ENCODE results near the gene LAMB4. TPM values are rescaled to one million over a fixed set of nuclear protein-coding genes. Genes with fewer than 3 reads are reported as not detected.

Gene LAMB4
- polyA plus RNA-seq, 1 of the 3 experiments (the other 2 are of a cell fraction): 0.36 TPM

- TF ChIP-seq TCF12 (IDR thresholded peaks at IDR 0.05) (peak; percentile 17; the same call in 1 of the 2 replicates), RXRA (IDR thresholded peaks at IDR 0.05; ENCODE audit: borderline replicate concordance, low read depth) (peak; percentile 24; the same call in 1 of the 2 replicates), TEAD4 (IDR thresholded peaks at IDR 0.05; ENCODE audit: borderline replicate concordance, insufficient read depth) (no peak)
- no peak for DNase-seq
- Histone ChIP-seq H3K4me2 (no peak overlapping the region), H3K27me3 (ENCODE audit: insufficient read depth) (no peaks in the 10 kb centered on the region), H3K4me3 (ENCODE audit: low read depth in 2 of 2, low read length in 1 of 2) (no peak overlapping the region), H3K79me2 (ENCODE audit: insufficient read depth) (no peaks in the 10 kb centered on the region), H3K9me2 (no peaks in the 10 kb centered on the region), H3K36me3 (replicated peaks in 1 of 2; ENCODE audit: control insufficient read depth in 1 of 2, insufficient read depth in 2 of 2, low read length in 1 of 2) (no peaks in the 10 kb centered on the region), H3K27ac (ENCODE audit: low read depth in 2 of 2, low read length in 1 of 2) (no peak overlapping the region), H2AFZ (ENCODE audit: low read depth) (no peak overlapping the region), H4K20me1 (ENCODE audit: insufficient read depth) (no peaks in the 10 kb centered on the region), H3F3A (replicated peaks; ENCODE audit: insufficient read depth) (peaks cover 6% of the 10 kb centered on the region), H3K9ac (no peak overlapping the region), H3K4me1 (ENCODE audit: control insufficient read depth in 1 of 2, insufficient read depth in 2 of 2, low read depth in 1 of 2, low read length in 1 of 2) (peaks cover under 1 to 16% of the 10 kb centered on the region in 2 experiments), H3K9me3 (no peaks in the 10 kb centered on the region)
- POLR2A ChIA-PET: no interaction called here
- CTCF ChIA-PET: interaction anchor here (2.5 kb wide), 1 partner anchor 9 kb away, joined by 20 read pairs; no protein-coding TSS in a partner anchor
These were observed 41.4 kb downstream of the LAMB4 start for GRCh38 chr7:108088729-108089128.

- Histone ChIP-seq H3K9ac (no peak overlapping the region), H3K9me2 (no peaks in the 10 kb centered on the region), H2AFZ (ENCODE audit: low read depth) (no peak overlapping the region), H3K36me3 (replicated peaks in 1 of 2; ENCODE audit: control insufficient read depth in 1 of 2, insufficient read depth in 2 of 2, low read length in 1 of 2) (no peaks in the 10 kb centered on the region), H4K20me1 (ENCODE audit: insufficient read depth) (no peaks in the 10 kb centered on the region), H3K9me3 (no peaks in the 10 kb centered on the region), H3K4me2 (no peak overlapping the region), H3K4me3 (ENCODE audit: low read depth in 2 of 2, low read length in 1 of 2) (no peak overlapping the region), H3K27me3 (ENCODE audit: insufficient read depth) (no peaks in the 10 kb centered on the region), H3K27ac (ENCODE audit: low read depth in 2 of 2, low read length in 1 of 2) (no peak overlapping the region), H3F3A (replicated peaks; ENCODE audit: insufficient read depth) (peaks cover 11% of the 10 kb centered on the region), H3K79me2 (ENCODE audit: insufficient read depth) (no peaks in the 10 kb centered on the region), H3K4me1 (ENCODE audit: control insufficient read depth in 1 of 2, insufficient read depth in 2 of 2, low read depth in 1 of 2, low read length in 1 of 2) (peaks cover 0 to 14% of the 10 kb centered on the region in 2 experiments; a peak in 1 of 4 replicates)
- POLR2A ChIA-PET: no interaction called here
- CTCF ChIA-PET: interaction anchor here (1.1 to 2.5 kb wide), 6 partner anchors 10 to 54 kb away, joined by 4 to 20 read pairs (median 4); no protein-coding TSS in a partner anchor
- WGBS (ENCODE audit: low lambda C conversion rate): 93% methylated on average over 1 of the region's 1 CpG
- TF ChIP-seq MXI1 (IDR thresholded peaks at IDR 0.05; ENCODE audit: low read depth, low read length) (no peak), RXRA (IDR thresholded peaks at IDR 0.05; ENCODE audit: borderline replicate concordance, low read depth) (no peak), POLR2AphosphoS5 (IDR thresholded peaks at IDR 0.05; ENCODE audit: low read depth, low read length) (no peak), EP300 (IDR thresholded peaks at IDR 0.05; ENCODE audit: borderline replicate concordance in 1 of 2, low read depth in 1 of 2, low read length in 1 of 2) (no peak)
- DNase-seq: no peak
These were observed 42.4 kb downstream of the LAMB4 start for GRCh38 chr7:108087778-108088177.

GRCh38 chr7:108086962-108087361, 43.2 kb downstream of the LAMB4 start:
- Histone ChIP-seq H3K9me3 (no peaks in the 10 kb centered on the region), H3K4me3 (ENCODE audit: low read depth in 2 of 2, low read length in 1 of 2) (no peak overlapping the region), H4K20me1 (ENCODE audit: insufficient read depth) (no peaks in the 10 kb centered on the region), H3K36me3 (replicated peaks in 1 of 2; ENCODE audit: control insufficient read depth in 1 of 2, insufficient read depth in 2 of 2, low read length in 1 of 2) (no peaks in the 10 kb centered on the region), H3K4me2 (no peak overlapping the region), H3K4me1 (ENCODE audit: control insufficient read depth in 1 of 2, insufficient read depth in 2 of 2, low read depth in 1 of 2, low read length in 1 of 2) (peaks cover 0 to 14% of the 10 kb centered on the region in 2 experiments; a peak in 1 of 4 replicates), H3K9ac (no peak overlapping the region), H2AFZ (ENCODE audit: low read depth) (no peak overlapping the region), H3K27me3 (ENCODE audit: insufficient read depth) (no peaks in the 10 kb centered on the region), H3K27ac (ENCODE audit: low read depth in 2 of 2, low read length in 1 of 2) (no peak overlapping the region), H3K9me2 (no peaks in the 10 kb centered on the region), H3K79me2 (ENCODE audit: insufficient read depth) (no peaks in the 10 kb centered on the region), H3F3A (replicated peaks; ENCODE audit: insufficient read depth) (peaks cover 11% of the 10 kb centered on the region)
- ChIA-PET POLR2A (no interaction called here), CTCF (interaction anchor here (0.6 to 2.5 kb wide), 7 partner anchors 7 to 54 kb away, joined by 3 to 20 read pairs (median 4); no protein-coding TSS in a partner anchor)
- TF ChIP-seq USF1 (IDR thresholded peaks at IDR 0.05; ENCODE audit: borderline replicate concordance, low read depth) (no peak), RFX5 (IDR thresholded peaks at IDR 0.05; ENCODE audit: low read length) (no peak)
- DNase-seq: no peak
- 95% methylated on average over 2 of the region's 2 CpGs for WGBS (ENCODE audit: low lambda C conversion rate)
